ENCODE measurements around the gene ELMO2.

ELMO2 gene, protein sequence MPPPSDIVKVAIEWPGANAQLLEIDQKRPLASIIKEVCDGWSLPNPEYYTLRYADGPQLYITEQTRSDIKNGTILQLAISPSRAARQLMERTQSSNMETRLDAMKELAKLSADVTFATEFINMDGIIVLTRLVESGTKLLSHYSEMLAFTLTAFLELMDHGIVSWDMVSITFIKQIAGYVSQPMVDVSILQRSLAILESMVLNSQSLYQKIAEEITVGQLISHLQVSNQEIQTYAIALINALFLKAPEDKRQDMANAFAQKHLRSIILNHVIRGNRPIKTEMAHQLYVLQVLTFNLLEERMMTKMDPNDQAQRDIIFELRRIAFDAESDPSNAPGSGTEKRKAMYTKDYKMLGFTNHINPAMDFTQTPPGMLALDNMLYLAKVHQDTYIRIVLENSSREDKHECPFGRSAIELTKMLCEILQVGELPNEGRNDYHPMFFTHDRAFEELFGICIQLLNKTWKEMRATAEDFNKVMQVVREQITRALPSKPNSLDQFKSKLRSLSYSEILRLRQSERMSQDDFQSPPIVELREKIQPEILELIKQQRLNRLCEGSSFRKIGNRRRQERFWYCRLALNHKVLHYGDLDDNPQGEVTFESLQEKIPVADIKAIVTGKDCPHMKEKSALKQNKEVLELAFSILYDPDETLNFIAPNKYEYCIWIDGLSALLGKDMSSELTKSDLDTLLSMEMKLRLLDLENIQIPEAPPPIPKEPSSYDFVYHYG

DNA sequence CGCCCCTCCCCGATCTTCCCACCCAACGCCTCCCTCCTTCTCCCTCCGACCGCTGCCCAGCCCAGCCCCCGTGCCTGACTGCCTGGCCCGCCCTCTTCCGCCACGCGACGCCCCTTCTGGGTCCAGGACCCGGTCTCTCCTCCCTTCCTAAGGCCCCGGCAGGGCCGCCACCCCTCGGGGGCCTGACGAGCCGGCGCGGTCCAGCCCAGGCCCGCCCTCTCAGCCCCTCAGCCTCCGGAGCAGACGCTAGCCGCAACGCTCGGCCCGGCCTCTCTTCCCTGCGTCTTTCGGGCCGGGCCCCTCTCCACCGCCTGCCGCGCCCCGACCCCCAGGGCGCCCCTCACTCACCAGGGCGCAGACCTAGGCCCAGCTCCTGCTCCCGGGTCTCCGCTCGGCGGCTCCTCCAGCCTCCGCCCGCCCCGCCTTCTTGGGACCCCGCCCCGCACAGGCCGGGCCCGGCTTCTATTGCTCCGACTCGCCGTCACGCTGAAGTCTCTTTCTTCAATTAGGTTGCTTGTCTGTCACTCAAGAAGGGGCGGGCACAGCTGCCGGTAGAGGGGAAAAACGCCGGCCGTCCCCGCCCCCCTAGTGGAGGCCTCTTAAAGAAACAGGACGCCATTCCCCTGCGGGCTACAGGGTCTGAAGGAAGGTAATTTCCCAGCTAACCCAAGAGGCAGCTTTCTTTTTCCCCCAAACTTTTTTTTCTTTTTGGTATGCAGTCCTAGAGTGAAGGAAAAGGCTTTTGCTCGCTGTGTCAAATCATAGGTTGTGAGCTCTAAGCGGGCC, at the start of gene ELMO2:
ELMO2 (minus strand) TSS at position 416 of the 786 bp plus-strand sequence. CDS start 12,133 bp downstream, outside the sequence.
- peak; percentile 97 for DNase-seq (ENCODE audit: low read depth)

DNA sequence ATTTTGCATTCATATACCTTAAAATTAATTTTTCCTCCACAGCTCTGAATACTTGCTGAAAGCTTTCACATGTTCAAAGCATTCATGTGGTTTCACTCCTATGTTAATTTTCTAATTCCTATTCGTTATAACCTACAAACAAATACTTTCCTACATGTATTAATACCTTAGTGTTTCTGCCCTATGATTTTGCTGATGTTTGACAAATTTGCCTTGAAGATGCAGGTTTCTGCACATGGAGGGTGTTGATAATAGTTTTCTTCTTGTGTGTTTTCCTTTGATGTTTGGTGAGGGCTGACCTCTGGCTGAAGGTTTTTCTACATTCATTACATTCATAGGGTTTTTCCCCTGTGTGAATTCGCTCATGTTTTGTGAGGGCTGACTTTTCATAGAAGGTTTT, 49.3 kb upstream of the ELMO2 start:
- no peak for DNase-seq (ENCODE audit: low read depth)

DNA sequence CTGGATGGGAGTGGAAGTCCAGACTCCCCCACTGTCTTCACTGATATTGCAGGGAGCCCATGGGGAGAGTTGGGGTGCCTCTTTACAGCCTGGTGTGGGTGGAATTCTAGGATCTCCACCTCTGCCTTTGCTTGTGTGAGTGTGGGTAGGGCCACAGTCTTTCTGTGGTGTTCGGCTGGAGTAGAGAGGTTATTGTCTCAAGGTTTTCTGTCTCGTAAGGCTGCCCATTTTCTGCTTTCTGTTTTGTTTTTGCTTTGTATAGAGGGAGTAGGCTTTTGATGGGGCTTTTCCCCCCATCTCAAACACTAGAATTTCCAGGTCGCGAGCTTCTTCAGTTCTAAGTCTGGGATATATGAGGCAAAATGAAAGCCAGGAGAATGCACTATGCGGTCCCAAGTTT, 40.4 kb upstream of the ELMO2 start:
- DNase-seq (ENCODE audit: low read depth), result no peak

DNA sequence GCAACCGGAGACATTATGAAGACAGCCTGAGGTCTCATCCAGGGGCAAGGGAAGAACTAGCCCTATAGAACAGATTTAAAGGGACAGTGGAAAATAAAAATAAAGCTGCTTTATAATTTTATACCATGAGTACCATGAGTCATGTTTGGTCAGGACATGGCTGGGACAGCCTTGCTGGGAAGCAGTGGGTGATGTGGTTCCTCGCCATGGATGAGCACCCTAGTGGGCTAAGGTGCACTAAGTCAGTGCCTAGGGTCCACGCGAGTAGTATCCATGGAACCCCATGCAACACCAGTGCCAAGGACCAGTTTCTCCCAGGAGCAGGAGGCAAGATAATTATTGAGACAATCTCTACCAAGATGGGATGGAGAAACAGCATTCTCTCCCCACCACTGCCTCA, 33.4 kb upstream of the ELMO2 start:
- no peak for DNase-seq (ENCODE audit: low read depth)

DNA sequence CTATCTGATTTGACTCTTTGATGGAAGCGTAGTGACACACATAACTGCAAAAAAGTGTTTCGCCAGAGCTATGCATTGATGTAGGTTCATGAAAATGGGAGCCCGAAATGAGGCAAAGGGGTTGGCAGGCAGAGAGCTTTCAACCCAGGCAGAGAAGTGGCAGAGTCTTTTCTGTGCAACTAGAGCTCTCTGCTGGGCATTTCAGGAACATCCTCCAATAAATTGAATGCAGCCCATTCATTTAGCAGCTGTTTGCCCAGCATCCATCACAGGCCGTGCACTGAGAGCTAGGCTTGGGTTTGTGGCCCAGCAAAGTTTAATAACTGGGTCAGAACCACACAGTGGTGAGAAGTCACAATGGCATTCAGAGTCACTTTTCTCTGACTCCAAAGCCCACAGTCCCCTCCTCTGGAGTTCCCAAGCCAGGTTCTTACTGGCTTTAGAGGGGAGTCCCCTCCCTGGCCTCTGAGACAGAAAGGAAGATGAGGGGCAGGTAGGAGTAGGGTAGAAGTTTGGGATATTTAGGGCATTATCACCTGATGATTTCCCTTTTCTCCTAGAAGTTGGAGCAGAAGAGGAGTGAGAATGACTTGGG, 31.8 kb upstream of the ELMO2 start:
- DNase-seq (ENCODE audit: low read depth), result no peak

DNA sequence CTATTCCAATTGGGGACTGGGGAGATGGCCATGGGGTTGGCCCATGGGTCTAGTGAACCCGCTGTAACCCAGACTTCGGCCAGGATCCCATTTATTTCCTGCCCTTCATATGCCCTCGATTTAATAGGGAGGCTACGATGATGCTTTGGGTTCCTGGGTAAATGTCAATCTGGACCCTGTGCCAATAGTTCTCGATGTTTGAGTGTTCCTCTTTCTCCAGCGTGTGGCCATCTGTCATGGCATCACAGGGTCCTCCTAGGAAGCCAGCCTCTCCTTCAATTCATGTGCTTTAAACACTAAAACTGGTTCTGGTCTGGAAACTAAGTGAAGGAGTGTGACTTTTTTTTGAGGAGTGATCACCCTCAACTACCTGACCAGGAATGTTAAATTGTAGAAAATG, 28.7 kb upstream of the ELMO2 start:
- DNase-seq (ENCODE audit: low read depth), result no peak

DNA sequence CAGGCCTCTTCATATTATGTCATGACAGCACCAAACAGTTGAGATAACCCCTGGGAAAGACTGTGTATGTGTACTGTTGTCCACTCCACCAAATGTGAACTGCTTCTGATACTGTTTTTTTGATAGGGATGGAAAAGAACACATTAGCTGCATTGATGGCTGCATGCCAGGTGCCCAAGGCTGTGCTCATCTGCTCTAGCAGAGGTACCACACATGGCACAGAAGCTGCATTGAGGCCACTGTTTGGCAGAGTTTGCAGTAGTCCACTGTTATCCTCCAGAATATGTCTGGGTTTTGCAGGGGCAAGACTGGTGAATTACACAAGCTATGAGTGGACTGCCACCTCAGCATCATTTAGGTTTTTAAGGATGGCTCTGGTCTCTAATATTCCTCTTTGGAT, 28.2 kb upstream of the ELMO2 start:
- no peak for DNase-seq (ENCODE audit: low read depth)

DNA sequence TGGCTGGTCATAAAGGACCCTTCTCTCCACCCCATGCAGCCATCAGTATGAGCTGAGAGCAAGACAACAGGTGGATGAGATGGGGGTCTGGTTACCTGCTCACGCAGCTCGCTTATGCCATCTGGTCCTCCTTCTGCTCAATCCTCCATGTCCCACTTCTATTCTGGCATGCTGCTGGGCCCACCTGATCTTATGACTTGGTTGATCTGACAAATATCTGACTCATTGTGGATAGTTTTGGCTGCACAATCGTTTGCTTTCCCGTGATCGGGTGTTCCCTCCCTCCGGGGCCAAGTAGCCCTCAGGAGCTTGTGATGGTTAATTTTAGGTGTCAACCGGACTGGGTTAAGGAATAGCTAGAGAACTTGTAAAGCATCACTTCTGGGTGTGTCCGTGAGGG, 26.6 kb upstream of the ELMO2 start:
- DNase-seq (ENCODE audit: low read depth), result no peak

DNA sequence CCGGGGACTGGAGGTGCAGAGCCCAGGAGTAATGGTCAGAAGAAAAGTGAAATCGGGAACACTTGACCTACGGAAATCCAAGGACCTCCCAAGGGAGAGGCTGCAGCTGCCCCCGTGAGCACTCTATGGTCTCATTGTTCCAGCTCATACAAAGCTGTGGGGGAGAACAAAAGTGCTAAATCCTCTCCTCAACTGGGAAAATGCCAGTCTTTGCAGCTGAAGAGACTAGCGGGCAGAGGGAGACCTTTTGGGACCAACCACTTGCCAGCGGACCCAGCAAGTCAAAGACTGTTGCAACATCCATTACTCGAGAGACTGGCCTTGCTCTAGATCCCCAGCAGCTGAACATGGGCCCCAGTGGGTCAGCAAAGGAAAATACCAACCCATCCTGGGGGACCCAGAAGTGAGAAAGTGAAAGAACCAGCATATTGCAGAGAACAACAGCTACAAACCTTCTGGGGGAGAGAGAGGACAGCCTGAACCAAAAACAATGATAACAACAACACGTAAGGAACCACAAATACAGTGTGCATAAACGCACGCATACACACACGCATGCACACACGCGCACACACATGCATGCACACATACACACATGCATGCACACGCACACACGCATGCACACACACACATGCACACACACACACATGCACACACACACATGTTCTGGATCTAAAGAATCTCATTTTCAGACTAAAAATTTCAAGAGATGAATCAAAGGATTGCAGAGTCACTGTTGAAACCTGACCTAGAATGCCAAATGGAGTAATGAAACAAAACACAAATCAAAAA, 24.7 kb upstream of the ELMO2 start:
- DNase-seq (ENCODE audit: low read depth), result no peak

DNA sequence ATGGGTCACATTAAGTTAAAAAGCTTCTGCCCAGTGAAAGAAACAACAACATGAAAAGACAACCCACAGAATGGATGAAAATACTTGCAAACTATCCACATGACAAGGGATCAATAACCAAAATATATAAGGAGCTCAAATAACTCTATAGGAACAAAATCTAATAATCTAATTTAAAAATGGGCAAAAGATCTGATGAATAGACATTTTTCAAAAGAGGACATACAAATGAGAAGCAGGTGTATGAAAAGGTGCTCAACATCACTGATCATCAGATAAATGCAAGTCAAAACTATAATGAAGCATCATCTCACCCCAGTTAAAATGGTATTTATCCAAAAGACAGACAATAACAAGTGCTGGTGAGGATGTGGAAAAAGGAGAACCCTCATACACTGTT, 21.0 kb upstream of the ELMO2 start:
- no peak for DNase-seq (ENCODE audit: low read depth)

DNA sequence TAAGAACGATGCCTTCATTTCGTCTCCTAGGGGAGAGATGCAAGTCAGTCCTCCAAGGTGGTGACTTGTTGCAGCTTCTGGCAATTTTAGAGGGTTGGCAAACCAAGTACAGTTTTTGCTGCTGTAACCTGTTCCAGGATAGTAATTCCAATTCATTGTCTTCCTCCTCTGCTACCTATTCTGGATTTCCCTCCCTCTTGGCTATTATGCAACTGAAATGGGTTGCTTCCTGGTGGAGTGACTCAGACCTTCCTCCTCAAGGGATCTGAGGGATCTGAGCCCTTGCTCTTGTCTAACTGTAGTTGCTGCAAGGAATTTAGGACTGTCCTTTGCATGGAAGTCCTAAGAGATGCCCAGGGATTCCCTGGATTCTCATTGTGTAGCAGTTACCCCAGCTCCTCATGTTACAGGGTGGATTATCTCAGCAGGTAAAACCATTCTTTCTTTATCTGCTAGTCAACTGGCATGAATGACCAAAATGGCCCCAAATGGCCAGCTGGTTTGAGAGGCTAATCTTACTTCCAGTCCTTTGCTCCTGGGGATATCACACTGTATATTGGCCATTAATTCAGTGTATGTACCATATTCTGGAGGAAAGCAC, 17.6 kb upstream of the ELMO2 start:
- DNase-seq (ENCODE audit: low read depth), result no peak

DNA sequence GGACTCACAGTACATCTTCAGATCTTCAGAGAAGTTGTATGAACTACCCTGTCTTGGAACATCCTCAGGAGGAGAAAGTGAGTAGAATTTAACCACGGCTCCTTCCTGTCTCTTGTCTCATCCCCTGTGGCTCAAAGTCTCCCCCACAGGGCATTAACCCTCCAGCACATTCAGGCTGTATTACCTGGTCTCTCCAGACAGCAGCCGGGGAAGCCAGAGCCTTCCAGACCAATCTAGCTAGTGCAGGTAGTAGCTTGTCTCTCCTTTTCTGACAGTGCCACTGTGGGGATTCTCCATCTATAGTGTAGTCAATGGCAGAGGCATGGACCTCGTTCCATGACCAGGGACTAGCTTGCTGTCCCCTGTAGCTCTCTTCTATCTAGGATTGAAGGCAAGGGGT, 16.9 kb upstream of the ELMO2 start:
- DNase-seq (ENCODE audit: low read depth), result no peak

DNA sequence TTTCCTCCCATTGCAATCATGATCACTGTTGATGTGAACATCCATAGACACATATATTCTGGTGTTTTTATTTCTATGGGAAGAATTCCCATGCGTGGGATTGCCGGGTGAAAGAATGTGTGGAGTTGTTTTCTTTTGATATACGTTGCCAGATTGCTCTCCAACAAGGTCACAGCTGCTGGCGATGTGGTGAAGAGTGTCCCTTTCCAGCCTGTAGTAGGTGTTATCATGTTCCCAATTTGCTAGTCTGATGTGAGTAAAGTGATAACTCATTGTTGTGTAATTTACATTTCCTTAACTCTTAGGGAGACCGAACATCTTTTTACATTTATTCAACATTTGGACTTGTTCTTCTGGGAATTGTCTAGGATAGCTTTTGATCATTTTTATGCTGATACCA, 14.5 kb upstream of the ELMO2 start:
- no peak for DNase-seq (ENCODE audit: low read depth)

DNA sequence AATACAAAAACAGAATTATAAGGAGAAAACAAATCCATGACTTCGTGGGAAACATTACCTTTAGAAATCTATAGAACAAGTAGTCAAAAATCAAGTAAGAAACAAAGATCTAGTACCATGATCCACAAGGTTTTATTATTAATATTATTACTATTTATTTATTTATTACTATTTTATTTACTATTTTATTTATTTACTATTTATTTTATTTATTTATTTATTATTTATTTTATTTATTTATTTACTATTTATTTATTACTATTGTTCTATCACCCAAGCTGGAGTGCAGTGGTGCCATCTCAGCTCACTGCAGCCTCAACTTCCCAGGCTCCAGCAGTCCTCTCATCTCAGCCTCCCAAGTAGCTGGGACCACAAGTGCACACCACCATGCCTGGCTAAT, 13.5 kb upstream of the ELMO2 start:
- no peak for DNase-seq (ENCODE audit: low read depth)

DNA sequence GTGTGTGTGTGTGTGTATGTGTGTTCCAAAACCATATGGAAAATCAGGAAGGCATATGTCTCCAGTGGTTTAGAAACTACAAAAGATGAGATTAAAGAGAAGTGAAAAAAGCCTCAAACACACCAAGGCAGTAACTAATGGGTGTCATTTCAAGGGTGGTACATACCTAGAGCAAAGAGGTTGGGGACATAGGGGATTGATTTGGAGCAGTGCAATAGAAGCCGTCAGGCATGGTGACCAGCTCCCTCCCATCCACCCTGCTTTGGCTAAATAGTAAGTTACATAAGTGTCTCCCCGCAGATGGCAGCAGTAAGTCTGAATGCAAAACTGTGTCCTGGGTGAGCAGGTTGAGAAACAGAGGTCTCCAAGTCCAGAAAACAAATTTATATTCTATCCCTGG, 10.4 kb upstream of the ELMO2 start:
- no peak for DNase-seq (ENCODE audit: low read depth)

DNA sequence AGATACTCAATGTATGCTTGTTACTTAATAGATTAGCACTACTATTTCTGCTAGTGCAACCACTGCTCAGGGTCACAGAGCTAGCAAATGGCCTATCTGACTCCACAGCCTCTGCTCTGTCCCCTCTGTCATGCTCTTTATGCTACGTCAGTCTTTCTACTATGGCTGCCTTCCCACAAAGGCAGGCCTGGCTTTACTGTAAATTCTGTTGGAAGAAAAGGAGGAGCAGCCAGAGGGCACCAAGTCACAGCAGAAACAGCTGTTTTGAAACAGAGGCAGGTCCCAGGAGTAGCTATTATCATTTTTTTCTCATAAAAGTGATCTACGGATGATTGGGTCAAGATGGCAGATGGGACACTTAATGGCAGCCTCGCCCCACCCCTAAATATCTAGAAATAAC, 10.0 kb upstream of the ELMO2 start:
- no peak for DNase-seq (ENCODE audit: low read depth)

DNA sequence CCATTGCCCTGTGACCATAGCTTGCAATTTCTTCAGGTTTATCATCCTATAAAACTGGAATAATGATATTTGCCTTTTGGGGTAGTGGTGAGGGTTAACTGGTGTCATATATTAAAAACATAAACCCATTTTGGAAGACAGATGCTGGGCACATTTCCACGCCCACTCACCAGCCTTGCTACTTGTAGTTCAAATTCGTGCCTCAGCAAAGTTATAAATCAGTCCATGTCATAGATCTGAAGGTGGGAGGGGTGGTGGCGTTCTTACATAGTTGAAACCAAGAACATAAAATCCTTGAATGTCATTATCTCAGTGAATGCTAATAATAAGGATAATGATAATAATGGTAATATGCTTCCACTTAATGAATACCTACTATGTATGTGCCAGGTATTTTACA, 9.4 kb upstream of the ELMO2 start:
- no peak for DNase-seq (ENCODE audit: low read depth)

DNA sequence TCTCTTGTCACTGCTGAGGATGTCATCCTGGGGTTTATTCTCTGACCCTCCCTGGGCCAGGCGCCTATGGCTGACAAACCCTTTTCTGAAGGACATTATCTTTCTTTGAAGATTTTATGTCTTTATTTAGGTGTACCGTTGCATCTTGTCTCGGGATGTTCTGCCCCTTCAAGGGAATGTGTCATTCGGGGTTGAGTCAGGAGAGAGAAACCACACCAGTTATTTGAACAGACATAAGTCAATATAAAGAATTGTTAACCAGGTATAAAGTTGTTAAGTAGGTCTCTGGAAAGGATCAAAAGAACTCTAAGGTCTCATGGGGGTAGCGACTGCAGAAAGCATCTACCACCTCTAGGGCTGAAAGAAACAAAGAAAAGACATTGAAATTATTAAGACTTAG, 8.2 kb upstream of the ELMO2 start:
- DNase-seq (ENCODE audit: low read depth), result no peak

DNA sequence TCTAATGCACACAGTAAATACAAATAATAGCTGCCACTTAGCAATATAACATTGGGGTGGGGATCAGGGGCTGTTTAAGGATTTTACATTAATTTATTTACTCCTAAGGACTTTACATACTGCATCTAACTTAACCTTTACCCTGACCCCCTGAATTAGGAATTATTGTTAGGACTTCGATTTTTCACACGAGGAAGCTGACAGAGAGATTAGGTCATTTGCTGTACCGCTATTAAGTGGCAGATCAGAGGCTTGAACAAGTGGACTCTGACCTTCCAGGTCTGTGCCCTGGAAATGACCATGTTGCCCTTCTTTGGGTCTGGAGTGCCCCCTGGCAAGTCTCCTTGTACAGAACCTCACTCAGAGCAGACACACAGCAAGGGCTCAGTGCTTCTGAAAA, 5.2 kb upstream of the ELMO2 start:
- no peak for DNase-seq (ENCODE audit: low read depth)

DNA sequence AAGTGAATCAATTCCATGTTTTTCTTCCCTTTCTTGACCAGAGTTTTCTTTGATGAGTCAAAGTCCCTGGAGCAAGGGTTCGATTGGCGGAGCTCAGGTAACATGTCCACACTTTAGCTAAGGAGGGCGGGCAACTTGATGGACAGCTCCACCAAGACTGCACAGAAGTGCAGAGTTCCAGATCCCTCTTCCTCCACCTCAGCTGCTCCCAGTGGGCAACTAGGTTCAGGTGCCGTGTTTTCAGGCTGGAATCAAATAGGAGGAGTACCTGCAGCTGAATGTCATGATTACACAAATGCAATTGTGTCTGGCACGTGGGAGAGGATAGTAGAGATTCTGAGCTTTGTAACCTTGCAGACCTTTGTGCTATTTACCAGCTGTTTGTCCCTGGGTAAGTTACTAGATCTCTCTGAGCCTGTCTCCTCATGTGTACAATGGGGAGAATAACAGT, 1.9 kb upstream of the ELMO2 start:
- no peak for DNase-seq (ENCODE audit: low read depth)

DNA sequence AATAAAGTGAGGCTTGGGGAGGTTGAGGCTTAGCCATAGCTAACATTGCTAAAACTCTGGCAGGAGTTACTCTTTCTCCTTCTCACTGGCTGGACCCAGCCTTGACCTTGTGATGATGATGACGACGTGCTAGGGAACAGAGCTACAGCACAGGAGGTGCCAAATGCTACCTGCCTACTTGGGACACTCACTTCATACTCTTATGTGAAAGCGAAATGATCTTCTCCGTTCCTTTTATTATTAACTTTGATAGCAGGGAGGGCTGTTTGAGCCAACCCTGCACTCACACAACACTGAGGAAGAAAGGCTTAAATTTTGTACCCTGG, 1.2 kb upstream of the ELMO2 start:
- no peak for DNase-seq (ENCODE audit: low read depth)
